NB4 (cell line): ENCODE results near the gene SH2B3.

ENCODE experiments used
- DNase-seq: peaks from one replicate; pipeline ENCODE4 v3.0.0; 2010; ENCODE audit warnings: low read depth
- H3K4me3 ChIP-seq: one replicate; pipeline ENCODE4 v1.5.1; 2011; ENCODE audit warnings: mild to moderate bottlenecking, low read depth, low read length, moderate library complexity
- MYC ChIP-seq: IDR thresholded peaks from 2 replicates; pipeline ENCODE4 v1.6.1; 2011; ENCODE audit warnings: low read depth, low read length
- POLR2A ChIP-seq: IDR thresholded peaks from 2 replicates; pipeline ENCODE4 v1.6.1; 2011; ENCODE audit warnings: mild to moderate bottlenecking; ENCODE audit not compliant: insufficient read length; ENCODE audit errors: extremely low read depth
- TF ChIP-seq, protein P1 (sequence below): IDR thresholded peaks from one replicate; pipeline ENCODE4 v1.5.1; 2012; ENCODE audit warnings: low read depth, low read length
- TF ChIP-seq, protein P2 (sequence below): IDR thresholded peaks from 2 replicates; pipeline ENCODE4 v1.6.1; 2011; ENCODE audit warnings: low read depth, low read length

The SH2B3 gene

DNA sequence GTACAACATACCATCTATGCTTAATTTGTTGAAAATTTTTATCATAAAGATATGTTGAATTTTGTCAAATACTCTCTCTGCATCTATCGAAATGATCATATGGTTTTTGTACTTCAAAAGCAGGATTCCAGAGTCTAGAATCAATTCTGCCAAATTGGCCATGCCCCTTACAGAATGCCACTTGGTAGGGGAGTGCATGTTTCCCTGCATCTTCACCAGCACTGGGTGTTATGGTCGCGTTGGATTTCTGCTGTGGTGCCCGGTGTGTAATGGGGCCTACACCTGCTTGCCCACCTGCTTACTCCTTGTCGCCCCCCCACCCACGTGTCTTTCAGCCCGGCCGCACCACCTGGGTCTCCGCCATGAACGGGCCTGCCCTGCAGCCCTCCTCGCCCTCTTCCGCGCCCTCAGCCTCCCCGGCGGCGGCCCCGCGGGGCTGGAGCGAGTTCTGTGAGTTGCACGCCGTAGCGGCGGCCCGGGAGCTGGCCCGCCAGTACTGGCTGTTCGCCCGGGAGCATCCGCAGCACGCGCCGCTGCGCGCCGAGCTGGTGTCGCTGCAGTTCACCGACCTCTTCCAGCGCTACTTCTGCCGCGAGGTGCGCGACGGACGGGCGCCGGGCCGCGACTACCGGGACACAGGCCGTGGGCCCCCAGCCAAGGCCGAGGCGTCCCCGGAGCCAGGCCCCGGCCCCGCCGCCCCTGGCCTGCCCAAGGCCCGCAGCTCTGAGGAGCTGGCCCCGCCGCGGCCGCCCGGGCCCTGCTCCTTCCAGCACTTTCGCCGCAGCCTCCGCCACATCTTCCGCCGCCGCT is 12.3 kb downstream of the SH2B3 start:
- no peak for DNase-seq
- no peak for TF ChIP-seq POLR2A
- TF ChIP-seq MYC, result no peak
- TF ChIP-seq, protein P1, sequence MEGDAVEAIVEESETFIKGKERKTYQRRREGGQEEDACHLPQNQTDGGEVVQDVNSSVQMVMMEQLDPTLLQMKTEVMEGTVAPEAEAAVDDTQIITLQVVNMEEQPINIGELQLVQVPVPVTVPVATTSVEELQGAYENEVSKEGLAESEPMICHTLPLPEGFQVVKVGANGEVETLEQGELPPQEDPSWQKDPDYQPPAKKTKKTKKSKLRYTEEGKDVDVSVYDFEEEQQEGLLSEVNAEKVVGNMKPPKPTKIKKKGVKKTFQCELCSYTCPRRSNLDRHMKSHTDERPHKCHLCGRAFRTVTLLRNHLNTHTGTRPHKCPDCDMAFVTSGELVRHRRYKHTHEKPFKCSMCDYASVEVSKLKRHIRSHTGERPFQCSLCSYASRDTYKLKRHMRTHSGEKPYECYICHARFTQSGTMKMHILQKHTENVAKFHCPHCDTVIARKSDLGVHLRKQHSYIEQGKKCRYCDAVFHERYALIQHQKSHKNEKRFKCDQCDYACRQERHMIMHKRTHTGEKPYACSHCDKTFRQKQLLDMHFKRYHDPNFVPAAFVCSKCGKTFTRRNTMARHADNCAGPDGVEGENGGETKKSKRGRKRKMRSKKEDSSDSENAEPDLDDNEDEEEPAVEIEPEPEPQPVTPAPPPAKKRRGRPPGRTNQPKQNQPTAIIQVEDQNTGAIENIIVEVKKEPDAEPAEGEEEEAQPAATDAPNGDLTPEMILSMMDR, result no peak
- TF ChIP-seq, protein P2, sequence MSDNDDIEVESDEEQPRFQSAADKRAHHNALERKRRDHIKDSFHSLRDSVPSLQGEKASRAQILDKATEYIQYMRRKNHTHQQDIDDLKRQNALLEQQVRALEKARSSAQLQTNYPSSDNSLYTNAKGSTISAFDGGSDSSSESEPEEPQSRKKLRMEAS, result no peak

DNA sequence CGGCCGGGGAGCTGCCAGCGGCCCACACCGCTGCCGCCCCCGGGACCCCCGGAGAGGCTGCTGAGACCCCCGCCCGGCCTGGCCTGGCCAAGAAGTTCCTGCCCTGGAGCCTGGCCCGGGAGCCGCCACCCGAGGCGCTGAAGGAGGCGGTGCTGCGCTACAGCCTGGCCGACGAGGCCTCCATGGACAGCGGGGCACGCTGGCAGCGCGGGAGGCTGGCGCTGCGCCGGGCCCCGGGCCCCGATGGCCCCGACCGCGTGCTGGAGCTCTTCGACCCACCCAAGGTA is 12.8 kb downstream of the SH2B3 start:
- DNase-seq, result no peak
- no peak overlapping the region for H3K4me3 ChIP-seq
- TF ChIP-seq MYC, result no peak
- TF ChIP-seq, protein P2, result no peak
- TF ChIP-seq, protein P1, result no peak
- no peak for TF ChIP-seq POLR2A

More for the DNA sequence above, 12.3 kb downstream of the SH2B3 start:
- H3K4me3 ChIP-seq, result no peak overlapping the region

DNA sequence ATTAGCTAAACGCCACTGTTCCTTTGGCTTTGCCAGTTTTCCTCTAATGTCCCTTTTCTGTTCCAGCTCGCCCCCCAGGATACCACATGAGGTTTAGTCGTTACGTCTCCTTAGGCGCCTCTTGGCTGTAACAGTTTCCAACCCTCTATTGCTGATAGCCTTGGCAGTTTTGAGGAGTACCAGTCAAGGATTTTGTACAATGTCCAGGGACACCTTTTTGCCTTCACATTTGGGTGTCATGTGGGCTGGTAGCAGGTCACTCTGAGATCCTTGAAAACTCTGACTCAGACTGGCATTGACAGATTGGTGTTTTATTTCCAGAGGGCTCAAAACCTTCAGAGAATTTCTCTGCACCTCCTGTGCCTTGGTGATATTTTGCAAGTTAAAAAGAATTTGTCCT is 14.1 kb downstream of the SH2B3 start:
- TF ChIP-seq, protein P2, result no peak
- TF ChIP-seq MYC, result no peak
- TF ChIP-seq, protein P1, result no peak
- DNase-seq, result no peak
- no peak overlapping the region for H3K4me3 ChIP-seq

DNA sequence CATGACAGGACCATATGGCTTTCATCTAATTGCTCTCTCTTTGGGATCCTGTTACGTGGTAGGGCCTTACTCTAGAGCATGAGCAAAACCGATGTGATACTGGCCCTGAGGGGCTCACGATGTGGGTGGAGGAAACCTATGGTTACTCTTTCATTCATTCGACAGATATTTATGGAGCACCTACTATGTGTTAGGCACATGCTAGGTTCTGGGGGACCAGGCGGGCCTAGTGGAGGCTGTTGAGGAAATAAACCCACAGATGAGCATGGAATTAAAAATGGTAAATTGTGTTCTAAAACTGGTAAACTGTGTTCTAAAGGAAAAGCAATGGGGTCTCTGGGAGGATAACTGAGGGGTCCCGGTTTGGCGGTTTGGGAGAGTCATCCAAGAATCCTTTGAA is 14.8 kb downstream of the SH2B3 start:
- no peak overlapping the region for H3K4me3 ChIP-seq
- DNase-seq, result no peak
- TF ChIP-seq MYC (no peak), POLR2A (no peak)
- TF ChIP-seq, protein P2, result no peak
- TF ChIP-seq, protein P1, result no peak

DNA sequence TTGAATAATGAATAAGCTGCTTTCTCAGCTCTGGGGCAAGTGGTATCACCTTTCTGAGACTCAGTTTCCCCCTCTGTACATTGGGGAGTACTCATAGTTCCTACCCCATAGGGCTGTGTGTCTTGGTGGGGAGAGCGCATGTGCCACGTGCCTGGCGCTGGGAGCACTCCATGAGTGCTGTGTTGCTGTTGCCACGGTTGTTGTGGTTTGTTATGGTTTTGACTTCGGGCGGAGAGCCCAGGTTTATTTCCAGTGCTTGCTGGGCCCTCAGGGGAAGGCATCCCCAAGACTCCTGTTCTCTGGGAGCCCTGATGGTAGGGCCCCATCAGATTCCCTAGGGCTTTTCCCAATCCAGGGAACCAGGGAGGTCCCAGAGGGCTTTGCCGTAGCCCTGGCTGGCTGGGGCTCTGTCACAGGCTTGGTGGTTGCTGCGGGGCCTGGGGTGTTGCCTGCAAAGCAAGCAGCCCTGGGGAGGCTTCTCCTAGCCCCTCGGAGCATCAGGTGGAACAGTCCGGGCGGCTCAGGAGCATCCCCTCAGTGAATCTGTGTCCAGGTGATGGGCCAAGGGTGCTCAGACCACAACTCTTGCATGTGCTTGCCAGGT is 18.6 kb downstream of the SH2B3 start:
- DNase-seq, result no peak
- H3K4me3 ChIP-seq, result no peak overlapping the region
- TF ChIP-seq MYC, result no peak
- no peak for TF ChIP-seq POLR2A
- TF ChIP-seq, protein P2, result no peak
- TF ChIP-seq, protein P1, result no peak
